ENCODE measurements around the gene HGF.

HGF gene

DNA sequence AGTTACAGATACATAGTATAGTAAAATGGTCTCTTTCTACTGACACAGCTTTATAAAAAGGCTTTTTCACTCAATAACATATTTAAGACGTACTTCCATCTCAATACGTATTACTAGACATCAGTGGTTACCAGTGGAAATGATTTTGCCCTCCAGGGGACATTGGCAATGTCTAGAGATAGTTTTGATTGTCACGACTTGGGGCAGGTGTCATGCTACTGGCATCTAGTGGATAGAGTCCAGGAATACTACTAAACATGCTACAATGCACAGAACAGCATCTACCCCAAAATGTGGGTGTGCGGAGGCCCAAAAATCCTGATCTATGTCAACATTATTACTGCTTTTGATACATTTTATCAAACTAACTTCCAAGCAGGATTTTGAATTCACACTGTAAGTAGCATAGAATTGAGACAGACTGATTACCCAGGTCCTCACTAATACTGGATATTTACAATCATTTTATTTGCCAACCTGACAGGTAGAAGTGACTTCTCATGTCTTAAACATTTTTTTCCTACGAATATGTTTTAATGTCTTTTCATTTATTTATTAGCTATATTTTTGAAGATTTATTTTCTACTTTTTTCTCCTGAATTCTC, 53.8 kb downstream of the HGF start:
- DNase-seq = peak; percentile 73

- no peak for DNase-seq
These were observed 55.5 kb downstream of the HGF start for GRCh38 chr7:81714306-81714705.

DNA sequence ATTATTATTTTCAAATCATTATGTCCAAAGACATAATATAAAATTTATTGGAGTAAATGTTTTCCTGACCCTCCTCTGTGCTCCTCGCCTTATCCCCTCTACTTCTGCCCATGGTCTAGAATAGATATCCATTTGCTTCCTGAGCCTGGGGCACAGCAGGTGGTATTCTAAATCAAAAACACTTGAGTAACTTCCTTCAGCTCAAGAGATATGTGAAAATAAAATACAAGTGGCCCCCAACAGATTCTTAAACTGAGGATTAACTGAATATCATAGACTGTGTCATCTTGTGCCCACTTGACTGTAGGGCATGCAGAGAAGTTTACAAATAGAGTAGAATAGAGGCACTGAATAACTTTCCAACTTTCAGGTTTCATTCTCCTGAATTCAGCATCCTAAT, 59.1 kb downstream of the HGF start:
- no peak for DNase-seq

DNA sequence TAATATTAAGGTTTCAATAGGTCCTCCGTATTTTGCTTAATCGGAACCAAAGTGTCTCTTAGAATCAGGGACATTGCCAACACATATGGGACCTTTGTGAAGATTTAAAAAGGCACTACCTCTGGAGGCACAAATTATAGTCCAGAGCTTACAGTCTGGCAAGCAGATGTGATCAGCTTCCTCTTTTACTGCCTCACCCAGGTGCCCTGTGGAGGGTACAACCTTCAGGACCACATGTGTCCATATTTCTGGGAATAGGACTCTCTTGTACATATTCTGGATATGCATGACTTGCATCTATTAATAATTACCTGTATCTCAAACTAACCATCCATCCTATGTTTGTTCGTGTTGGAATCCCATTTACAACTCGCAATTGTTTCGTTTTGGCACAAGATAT, 60.0 kb downstream of the HGF start:
- no peak for DNase-seq

- no peak for DNase-seq
These were observed 61.9 kb downstream of the HGF start for GRCh38 chr7:81707966-81708365.

GRCh38 chr7:81707196-81707595, 62.7 kb downstream of the HGF start:
- peak; percentile 55 for DNase-seq

GRCh38 chr7:81705206-81705605, 64.6 kb downstream of the HGF start:
- DNase-seq = no peak

GRCh38 chr7:81704595-81704994, 65.3 kb downstream of the HGF start:
- no peak for DNase-seq

DNA sequence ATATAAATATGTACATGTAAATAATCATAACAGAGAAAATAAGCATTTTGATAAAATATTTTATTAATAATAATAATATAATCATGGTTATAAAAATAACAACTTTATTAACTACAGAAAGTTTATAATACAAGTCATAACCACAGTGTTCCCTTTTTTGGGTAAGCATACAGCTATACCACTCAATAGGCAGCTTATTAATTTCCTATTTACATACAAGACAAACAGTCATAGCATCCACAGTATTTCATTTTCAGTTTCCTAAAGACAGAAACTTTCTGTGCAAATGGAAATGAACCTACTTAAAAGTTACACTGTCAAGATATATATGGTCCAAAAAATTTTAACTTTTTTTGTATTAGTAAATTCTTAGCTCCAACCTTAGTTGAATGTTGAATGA, 70.9 kb downstream of the HGF start:
- DNase-seq = no peak

- DNase-seq = no peak
These were observed 75.1 kb downstream of the HGF start for GRCh38 chr7:81694711-81695110.

- no peak for DNase-seq
These were observed 76.0 kb downstream of the HGF start for GRCh38 chr7:81693894-81694293.

DNA sequence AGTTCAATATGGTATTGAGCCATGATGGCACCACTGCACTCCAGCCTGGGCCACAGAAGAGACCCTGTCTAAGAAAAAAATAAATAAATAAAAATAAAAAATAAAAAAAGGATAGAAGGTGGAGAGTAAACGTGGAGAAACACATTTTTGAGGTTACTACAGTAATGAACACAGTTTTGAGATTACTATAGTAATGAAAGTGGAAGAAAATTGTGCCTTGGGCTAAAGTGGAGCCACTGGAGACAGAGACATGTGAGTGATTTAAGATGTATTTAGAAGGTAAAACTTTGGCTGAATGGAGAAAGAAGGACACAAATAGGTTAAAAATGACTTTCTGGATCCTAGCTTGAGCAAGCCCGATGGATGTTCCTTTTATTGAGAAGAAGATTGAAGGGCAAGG, 76.8 kb downstream of the HGF start:
- no peak for DNase-seq

DNA sequence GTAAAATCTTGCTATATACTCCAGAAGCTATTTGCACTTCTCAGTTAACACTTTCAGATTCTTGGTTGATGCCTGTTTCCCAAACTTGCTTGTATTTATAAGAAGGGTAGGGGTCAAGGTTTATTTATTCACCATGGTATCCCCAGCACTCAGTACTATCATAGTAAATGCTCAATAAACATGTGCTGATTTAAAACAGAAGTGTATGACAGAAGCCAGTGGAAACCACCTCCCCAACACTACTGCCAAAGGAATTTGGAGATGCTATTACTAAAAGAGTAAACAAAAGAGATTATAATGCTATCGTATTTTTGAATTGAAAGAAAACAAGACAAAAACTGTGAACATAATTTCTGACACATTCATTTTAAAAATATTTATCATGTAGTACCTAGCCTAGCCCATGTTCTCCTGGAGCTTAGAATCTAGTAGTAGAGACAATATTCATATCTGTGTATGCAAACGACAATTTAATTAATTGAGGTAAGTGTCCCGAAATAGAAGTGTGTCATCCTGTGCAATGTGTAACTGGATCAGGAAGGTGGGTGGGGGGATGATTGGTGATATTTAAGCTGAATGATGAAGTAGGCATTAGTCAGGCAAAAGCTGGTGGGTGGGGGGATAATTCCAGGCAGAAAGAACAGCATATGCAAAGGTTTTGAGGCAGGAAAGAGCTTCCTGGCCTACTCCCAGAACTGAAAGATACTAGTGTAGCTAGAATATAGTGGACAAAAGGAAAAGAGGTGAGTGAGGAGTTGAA, 77.5 kb downstream of the HGF start:
- no peak for DNase-seq

DNA sequence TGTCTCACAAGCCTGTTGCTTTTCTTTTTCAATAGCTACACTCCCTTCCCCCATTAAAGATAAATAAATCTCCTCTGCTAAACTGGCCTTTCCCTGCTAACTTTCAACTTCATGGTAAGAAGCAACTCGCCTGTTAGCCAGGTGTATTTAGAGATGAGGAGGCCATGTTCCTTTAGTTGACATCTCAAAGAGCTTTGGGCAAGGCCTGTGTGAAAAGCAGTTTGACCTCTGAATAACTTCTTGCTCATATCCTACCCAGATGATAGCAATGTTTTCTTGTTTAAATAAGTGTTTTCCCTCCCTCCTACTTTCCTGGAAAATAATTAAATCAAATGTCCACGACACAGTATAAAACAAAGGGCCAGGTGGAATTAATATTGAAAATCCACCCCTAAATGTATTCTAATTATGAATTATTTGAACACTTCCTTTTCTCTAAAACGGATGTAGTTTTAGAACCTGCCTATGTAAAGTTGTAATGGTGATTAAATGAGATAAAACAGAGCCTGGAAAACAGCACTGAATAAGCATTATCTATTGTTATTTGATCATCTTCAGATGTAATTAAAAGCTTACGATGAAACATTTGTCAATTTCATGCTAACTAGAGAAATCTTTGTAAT, 78.5 kb downstream of the HGF start:
- DNase-seq = no peak

GRCh38 chr7:81690688-81691087, 79.2 kb downstream of the HGF start:
- DNase-seq = no peak

DNA sequence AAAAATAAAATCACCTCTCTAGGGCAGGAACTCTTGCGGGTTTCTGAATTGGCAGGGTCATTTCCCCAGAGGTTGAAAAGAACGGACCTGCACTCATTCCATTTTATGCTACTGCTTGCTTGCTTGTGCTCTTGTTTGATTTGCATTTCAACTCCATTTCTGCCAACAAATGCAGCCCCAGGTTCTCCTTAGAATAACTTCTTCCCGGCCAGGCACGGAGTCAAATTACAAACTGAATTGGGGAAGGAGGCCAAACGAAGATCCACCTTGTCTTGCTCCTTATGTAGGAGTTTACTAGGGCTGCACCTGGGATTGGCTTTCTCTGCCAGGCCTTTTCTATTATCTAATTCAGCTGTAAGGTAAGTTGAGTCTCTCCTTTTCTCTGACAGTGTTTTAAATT, 79.6 kb downstream of the HGF start:
- DNase-seq = no peak

- no peak for DNase-seq
These were observed 81.0 kb downstream of the HGF start for GRCh38 chr7:81688622-81689411.

GRCh38 chr7:81687062-81687461, 82.8 kb downstream of the HGF start:
- no peak for DNase-seq

DNA sequence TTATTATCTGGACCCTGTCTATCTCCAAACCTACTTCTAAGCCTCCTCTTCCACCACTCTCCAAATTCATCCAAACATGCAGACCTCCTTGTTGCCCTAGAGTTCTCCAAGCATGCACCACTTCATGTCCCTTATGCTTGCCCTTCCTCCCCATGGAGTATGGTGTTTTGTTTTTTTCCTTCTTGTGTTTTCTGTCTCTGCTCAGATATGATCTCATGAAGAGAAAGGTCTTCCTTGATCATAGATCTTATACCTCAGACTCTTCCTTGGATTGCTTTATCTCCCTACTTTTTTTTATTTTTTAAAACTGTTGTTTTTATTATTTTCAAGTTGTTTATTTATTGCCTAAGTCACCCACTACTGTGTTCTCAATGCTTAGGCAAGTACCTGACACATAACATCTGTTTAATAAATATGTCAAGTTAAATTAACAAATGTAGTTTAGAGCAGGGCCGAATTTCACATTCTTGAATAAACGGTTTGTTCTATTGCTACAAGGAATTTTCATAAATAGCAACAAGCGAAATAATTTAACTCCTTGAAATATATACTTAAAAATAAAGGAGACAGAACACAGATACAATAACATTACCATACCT, 84.5 kb downstream of the HGF start:
- peak; percentile 79 for DNase-seq

GRCh38 chr7:81684514-81685269, 85.2 kb downstream of the HGF start:
- peak; percentile 99 for DNase-seq

- peak; percentile 43 for DNase-seq
These were observed 85.8 kb downstream of the HGF start for GRCh38 chr7:81684033-81684432.

DNA sequence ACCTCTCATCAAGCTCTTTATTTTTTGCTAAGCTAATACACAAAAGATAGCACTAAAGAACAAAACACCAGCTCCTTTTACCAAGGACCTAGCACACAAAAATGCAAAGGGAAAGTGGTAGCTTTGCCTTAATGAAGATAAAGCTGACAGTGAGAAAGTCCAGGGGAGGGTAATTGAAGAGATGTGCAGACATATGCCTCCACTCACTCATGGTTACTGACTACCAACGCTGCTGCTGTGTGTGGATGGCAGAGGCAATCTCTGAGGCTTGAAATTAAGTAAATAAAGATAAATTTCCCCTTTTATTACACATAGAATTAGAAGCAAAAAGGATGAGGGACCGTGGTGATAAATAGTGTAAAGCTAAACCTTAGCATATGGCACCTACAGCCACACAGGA, 87.0 kb downstream of the HGF start:
- DNase-seq = peak; percentile 75
